ENCODE data around the gene DIP2A.

DNA sequence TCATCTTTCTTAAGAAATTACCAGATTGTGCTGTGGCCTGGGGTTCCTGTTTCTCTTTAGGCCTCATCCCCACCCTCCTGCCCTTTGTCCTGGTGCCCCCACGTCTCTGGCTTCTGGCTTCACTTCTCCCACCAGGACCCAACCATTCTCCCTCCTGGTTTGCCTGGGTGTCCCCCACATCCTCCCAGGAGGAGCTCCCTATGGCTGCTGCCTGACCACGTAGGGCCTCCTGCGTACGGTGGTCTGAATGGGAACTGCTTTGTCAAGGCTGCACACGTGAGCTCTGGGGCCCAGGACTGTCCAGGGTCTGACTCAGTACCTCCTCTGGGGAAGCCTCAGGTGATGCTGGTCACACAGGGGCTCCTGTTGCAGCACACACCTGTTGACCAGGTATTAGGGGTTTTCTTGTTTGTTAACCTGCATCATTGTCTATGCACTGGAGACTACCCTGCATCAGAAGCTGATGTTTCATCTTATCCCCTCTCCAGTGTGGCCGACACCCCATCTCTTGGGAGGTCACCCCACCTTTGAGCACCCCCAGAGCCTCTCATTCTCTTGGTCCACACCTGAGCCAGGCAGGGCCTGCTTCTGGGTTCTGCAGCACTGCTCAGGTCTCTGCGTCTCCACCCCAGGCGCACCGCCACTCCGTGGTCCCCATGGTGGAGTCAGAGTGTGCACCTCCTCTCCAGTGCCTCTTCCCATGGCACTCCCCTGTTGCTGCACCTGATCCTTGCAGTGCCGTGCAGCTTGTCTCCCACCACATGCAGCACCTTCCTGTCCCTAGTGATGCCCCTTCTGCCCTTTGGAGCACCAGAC, 80.4 kb downstream of the DIP2A start:
- TF ChIP-seq CTCF (IDR thresholded peaks at IDR 0.05; ENCODE audit: insufficient read depth, low read length, poor library complexity, severe bottlenecking) (no peak), EZH2phosphoT487 (conservative IDR thresholded peaks at IDR 0.05; ENCODE audit: low read length) (no peak)

Data from SU-DHL-6 (cell line).